Measurements from ENCODE around the gene HIGD2A. TPM values are rescaled to one million over a fixed set of nuclear protein-coding genes. Genes with fewer than 3 reads are reported as not detected.

Gene HIGD2A
- total and polyA plus RNA-seq, 2 experiments from 2014 or later = 109 to 224 TPM

GRCh38 chr5:176383248-176383905 is 5.2 kb upstream of the HIGD2A start:
- no peak for DNase-seq (ENCODE audit: low spot score)
- Histone ChIP-seq H3K27ac (no peak overlapping the region), H3K4me2 (no peak overlapping the region), H4K20me1 (ENCODE audit: insufficient read depth, poor library complexity, severe bottlenecking) (no peaks in the 10 kb centered on the region), H3K36me3 (replicated peaks; ENCODE audit: insufficient read depth, low read depth) (no peaks in the 10 kb centered on the region), H3K79me2 (peaks cover 26% of the 10 kb centered on the region), H3K9me2 (replicated peaks; ENCODE audit: insufficient read depth) (no peaks in the 10 kb centered on the region), H3K9me3 (ENCODE audit: low read depth) (no peaks in the 10 kb centered on the region), H3K4me1 (ENCODE audit: insufficient read depth) (peaks cover 11% of the 10 kb centered on the region), H3K4me3 (no peak overlapping the region), H3K27me3 (no peaks in the 10 kb centered on the region), H2AFZ (no peak overlapping the region)
- no peak for TF ChIP-seq EZH2phosphoT487 (IDR thresholded peaks at IDR 0.05; ENCODE audit: low read depth, severe bottlenecking, unreplicated experiment)
- no peak for TF ChIP-seq CTCF (IDR thresholded peaks at IDR 0.05; ENCODE audit: poor library complexity)
- TF ChIP-seq EZH2 (IDR thresholded peaks at IDR 0.05; ENCODE audit: borderline replicate concordance) = no peak
- 85% methylated on average over 15 of the region's 15 CpGs for WGBS (ENCODE audit: low lambda C conversion rate, missing lambda C conversion rate)

- Histone ChIP-seq H3K4me3 (no peak overlapping the region), H3K79me2 (peaks cover 26% of the 10 kb centered on the region), H3K4me1 (ENCODE audit: insufficient read depth) (peaks cover 11% of the 10 kb centered on the region), H3K27me3 (no peaks in the 10 kb centered on the region), H2AFZ (no peak overlapping the region), H3K9me2 (replicated peaks; ENCODE audit: insufficient read depth) (no peaks in the 10 kb centered on the region), H4K20me1 (ENCODE audit: insufficient read depth, poor library complexity, severe bottlenecking) (no peaks in the 10 kb centered on the region), H3K4me2 (no peak overlapping the region), H3K27ac (no peak overlapping the region), H3K9me3 (ENCODE audit: low read depth) (no peaks in the 10 kb centered on the region), H3K36me3 (replicated peaks; ENCODE audit: insufficient read depth, low read depth) (no peaks in the 10 kb centered on the region)
- DNase-seq (ENCODE audit: low spot score) = no peak
- 95% methylated on average over 9 of the region's 9 CpGs for WGBS (ENCODE audit: low lambda C conversion rate, missing lambda C conversion rate)
- no peak for TF ChIP-seq EZH2 (IDR thresholded peaks at IDR 0.05; ENCODE audit: borderline replicate concordance)
- TF ChIP-seq CTCF (IDR thresholded peaks at IDR 0.05; ENCODE audit: poor library complexity) = no peak
- TF ChIP-seq EZH2phosphoT487 (IDR thresholded peaks at IDR 0.05; ENCODE audit: low read depth, severe bottlenecking, unreplicated experiment) = no peak
Measured at GRCh38 chr5:176383961-176384360, 4.6 kb upstream of the HIGD2A start.

- no peak overlapping the region for H3K27ac ChIP-seq
- H4K20me1 ChIP-seq (ENCODE audit: insufficient read depth, poor library complexity, severe bottlenecking) = no peaks in the 10 kb centered on the region
- no peaks in the 10 kb centered on the region for H3K27me3 ChIP-seq
- H3K9me2 ChIP-seq (replicated peaks; ENCODE audit: insufficient read depth) = no peaks in the 10 kb centered on the region
- TF ChIP-seq EZH2phosphoT487 (IDR thresholded peaks at IDR 0.05; ENCODE audit: low read depth, severe bottlenecking, unreplicated experiment) = no peak
- 98% methylated on average over 8 of the region's 8 CpGs for WGBS (ENCODE audit: low lambda C conversion rate, missing lambda C conversion rate)
- DNase-seq (ENCODE audit: low spot score) = no peak
- peaks cover 11% of the 10 kb centered on the region for H3K4me1 ChIP-seq (ENCODE audit: insufficient read depth)
- H3K4me3 ChIP-seq = no peak overlapping the region
- no peak overlapping the region for H2AFZ ChIP-seq
- no peaks in the 10 kb centered on the region for H3K9me3 ChIP-seq (ENCODE audit: low read depth)
- H3K4me2 ChIP-seq = no peak overlapping the region
- H3K79me2 ChIP-seq = peaks cover 26% of the 10 kb centered on the region
- H3K36me3 ChIP-seq (replicated peaks; ENCODE audit: insufficient read depth, low read depth) = no peaks in the 10 kb centered on the region
Measured at GRCh38 chr5:176384366-176384930, 4.1 kb upstream of the HIGD2A start.

GRCh38 chr5:176384991-176385390 is 3.6 kb upstream of the HIGD2A start:
- Histone ChIP-seq H3K79me2 (peaks cover 26% of the 10 kb centered on the region), H3K9me2 (replicated peaks; ENCODE audit: insufficient read depth) (no peaks in the 10 kb centered on the region), H3K36me3 (replicated peaks; ENCODE audit: insufficient read depth, low read depth) (no peaks in the 10 kb centered on the region), H3K27me3 (no peaks in the 10 kb centered on the region), H3K9me3 (ENCODE audit: low read depth) (no peaks in the 10 kb centered on the region), H3K4me3 (no peak overlapping the region), H3K4me1 (ENCODE audit: insufficient read depth) (peaks cover 14% of the 10 kb centered on the region), H3K27ac (no peak overlapping the region), H4K20me1 (ENCODE audit: insufficient read depth, poor library complexity, severe bottlenecking) (no peaks in the 10 kb centered on the region), H3K4me2 (no peak overlapping the region), H2AFZ (no peak overlapping the region)
- TF ChIP-seq EZH2 (IDR thresholded peaks at IDR 0.05; ENCODE audit: borderline replicate concordance) = no peak
- TF ChIP-seq CTCF (IDR thresholded peaks at IDR 0.05; ENCODE audit: poor library complexity) = no peak
- no peak for TF ChIP-seq EZH2phosphoT487 (IDR thresholded peaks at IDR 0.05; ENCODE audit: low read depth, severe bottlenecking, unreplicated experiment)
- WGBS (ENCODE audit: low lambda C conversion rate, missing lambda C conversion rate) = 94% methylated on average over 12 of the region's 12 CpGs
- DNase-seq (ENCODE audit: low spot score) = no peak

Measured in hepatocyte (in vitro differentiated cells).